ENCODE results near the gene DMKN. TPM values are rescaled to one million over a fixed set of nuclear protein-coding genes. Genes with fewer than 3 reads are reported as not detected.

Gene DMKN
- total RNA-seq, 1 donor from 2014 or later, result not detected

GRCh38 chr19:35549879-35550523 lies 36.6 kb upstream of the DMKN start:
- intact Hi-C loops (cut with micrococcal nuclease), result loop anchor here (1.0 to 5.0 kb wide), 6 partner anchors 42 to 167 kb away; partner anchors contain the start of genes COX6B1 and KMT2B

- intact Hi-C loops (cut with micrococcal nuclease), result loop anchor here (1.0 to 5.0 kb wide), 6 partner anchors 43 to 168 kb away; partner anchors contain the start of genes COX6B1 and KMT2B
Observed at GRCh38 chr19:35549174-35549788, 35.8 kb upstream of the DMKN start.

- intact Hi-C loops (cut with micrococcal nuclease), result loop anchor here (1.0 to 5.0 kb wide), 5 partner anchors 66 to 171 kb away; partner anchors contain the start of genes COX6B1, HAUS5 and KMT2B
Observed at GRCh38 chr19:35546532-35546931, 33.1 kb upstream of the DMKN start.

- intact Hi-C loops (cut with micrococcal nuclease), result loop anchor here (1.0 to 5.0 kb wide), 6 partner anchors 66 to 277 kb away; partner anchors contain the start of genes COX6B1, HAUS5, KMT2B and USF2
Observed at GRCh38 chr19:35545855-35546381, 32.5 kb upstream of the DMKN start.

GRCh38 chr19:35545001-35545854 lies 31.8 kb upstream of the DMKN start, which contains the start of gene TMEM147:
TSS of gene TMEM147 (plus strand) at chr19:35545626. CDS start at chr19:35545740, 114 bp downstream.
- intact Hi-C loops (cut with micrococcal nuclease), result loop anchor here (2.0 to 5.0 kb wide), 5 partner anchors 102 to 276 kb away; partner anchors contain the start of genes COX6B1, KMT2B and USF2

GRCh38 chr19:35544110-35544802 lies 30.8 kb upstream of the DMKN start:
- intact Hi-C loops (cut with micrococcal nuclease), result loop anchor here (2.0 kb wide), 1 partner anchor 275 kb away; the partner anchor contains the start of gene USF2

- intact Hi-C loops (cut with micrococcal nuclease), result loop anchor here (2.0 kb wide), 1 partner anchor 275 kb away; the partner anchor contains the start of gene USF2
Observed at GRCh38 chr19:35543280-35544109, 30.0 kb upstream of the DMKN start.

- intact Hi-C loops (cut with micrococcal nuclease), result no loop called here
Observed at GRCh38 chr19:35542209-35542608, 28.8 kb upstream of the DMKN start.

GRCh38 chr19:35540356-35540927 lies 27.0 kb upstream of the DMKN start:
- intact Hi-C loops (cut with micrococcal nuclease), result no loop called here

- intact Hi-C loops (cut with micrococcal nuclease), result no loop called here
Observed at GRCh38 chr19:35539850-35540249, 26.4 kb upstream of the DMKN start.

- intact Hi-C loops (cut with micrococcal nuclease), result no loop called here
Observed at GRCh38 chr19:35539314-35539713, 25.9 kb upstream of the DMKN start.

GRCh38 chr19:35534803-35535480 lies 21.5 kb upstream of the DMKN start:
- intact Hi-C loops (cut with micrococcal nuclease), result no loop called here

- intact Hi-C loops (cut with micrococcal nuclease), result no loop called here
Observed at GRCh38 chr19:35533822-35534392, 20.5 kb upstream of the DMKN start.

- intact Hi-C loops (cut with micrococcal nuclease), result no loop called here
Observed at GRCh38 chr19:35533201-35533821, 19.9 kb upstream of the DMKN start, which contains the start of gene GAPDHS. TSS of gene GAPDHS (plus strand) at chr19:35533456. CDS start at chr19:35533528, 72 bp downstream.

- intact Hi-C loops (cut with micrococcal nuclease), result no loop called here
Observed at GRCh38 chr19:35531291-35531690, 17.8 kb upstream of the DMKN start.

GRCh38 chr19:35529241-35530218 lies 16.1 kb upstream of the DMKN start:
- intact Hi-C loops (cut with micrococcal nuclease), result no loop called here

All from T-helper 2 cell treated with Interferon-gamma antibody and Interleukin-4, amounts not matched to agents 100 ng/mL and 5 ng/mL, for 36 hours (primary cell).